Liver (tissue), 9 donors: ENCODE data around the gene USP48. TPM values are rescaled to one million over a fixed set of nuclear protein-coding genes. Genes with fewer than 3 reads are reported as not detected.

ENCODE experiments used
- DNase-seq: peaks from one replicate; pipeline ENCODE4 v3.0.0-alpha.2; 2017; ENCODE audit warnings: low spot score
- H3K27ac ChIP-seq, 2 donors: one replicate each; pipeline ENCODE4 v1.7.0; 2013; ENCODE audit warnings: inconsistent platforms in 2 of 2, low read length in 2 of 2, control low read depth in 1 of 2, low read depth in 1 of 2, mild to moderate bottlenecking in 1 of 2
- H3K27me3 ChIP-seq, 4 donors: one replicate each; pipeline versions ENCODE4 v1.6.1 to v1.7.0; 2013; ENCODE audit warnings: low read length in 3 of 4, inconsistent platforms in 1 of 4, mild to moderate bottlenecking in 1 of 4, moderate library complexity in 1 of 4; ENCODE audit not compliant: control insufficient read depth in 4 of 4, insufficient read depth in 4 of 4
- H3K36me3 ChIP-seq, 4 donors: one replicate each; pipeline versions ENCODE4 v1.6.1 to v1.7.0; 2013; ENCODE audit warnings: low read length in 3 of 4, mild to moderate bottlenecking in 3 of 4, low read depth in 1 of 4, moderate library complexity in 1 of 4; ENCODE audit not compliant: control insufficient read depth in 4 of 4, insufficient read depth in 3 of 4
- H3K4me1 ChIP-seq, 4 donors: one replicate each; pipeline versions ENCODE4 v1.6.1 to v1.7.0; 2013; ENCODE audit warnings: low read length in 3 of 4, mild to moderate bottlenecking in 3 of 4, moderate library complexity in 1 of 4; ENCODE audit not compliant: control insufficient read depth in 4 of 4, insufficient read depth in 4 of 4
- H3K4me3 ChIP-seq, 3 donors: one replicate each; pipeline versions ENCODE4 v1.6.1 to v1.7.0; 2013; ENCODE audit warnings: low read length in 3 of 3, control low read depth in 1 of 3, low read depth in 1 of 3, mild to moderate bottlenecking in 1 of 3
- H3K9ac ChIP-seq, 2 donors: one replicate each; pipeline ENCODE4 v1.7.0; 2013; ENCODE audit warnings: low read length in 2 of 2, mild to moderate bottlenecking in 2 of 2, moderate library complexity in 2 of 2, control low read depth in 1 of 2, low read depth in 1 of 2
- H3K9me3 ChIP-seq, 4 donors: one replicate each; pipeline versions ENCODE4 v1.6.1 to v1.7.0; 2013; ENCODE audit warnings: low read length in 3 of 4; ENCODE audit not compliant: control insufficient read depth in 4 of 4
- EGR1 ChIP-seq, 2 donors: IDR thresholded peaks; 2 replicates each; pipeline ENCODE4 v1.6.1; 2016 to 2018; ENCODE audit warnings: antibody characterized with exemption in 2 of 2, low read depth in 2 of 2
- FOXA1 ChIP-seq: IDR thresholded peaks from 2 replicates; pipeline ENCODE4 v1.6.1; 2016; ENCODE audit warnings: antibody characterized with exemption
- FOXA2 ChIP-seq: IDR thresholded peaks from 2 replicates; pipeline ENCODE4 v1.6.1; 2016; ENCODE audit warnings: antibody characterized with exemption
- GABPA ChIP-seq, 2 donors: IDR thresholded peaks in 1 of 2; conservative IDR thresholded peaks in 1 of 2; 2 replicates each; pipeline ENCODE4 v1.6.1; 2016; ENCODE audit warnings: antibody characterized with exemption in 2 of 2, mild to moderate bottlenecking in 1 of 2, moderate library complexity in 1 of 2
- HNF4A ChIP-seq, 2 donors: conservative IDR thresholded peaks; 2 replicates each; pipeline ENCODE4 v1.6.1; 2016; ENCODE audit warnings: antibody characterized with exemption in 2 of 2, mild to moderate bottlenecking in 2 of 2
- HNF4G ChIP-seq: IDR thresholded peaks from 2 replicates; pipeline ENCODE4 v1.6.1; 2016; ENCODE audit warnings: antibody characterized with exemption
- JUND ChIP-seq, 2 donors: IDR thresholded peaks; 2 replicates each; pipeline ENCODE4 v1.6.1; 2016; ENCODE audit warnings: antibody characterized with exemption in 2 of 2
- NR2F2 ChIP-seq: IDR thresholded peaks from 2 replicates; pipeline ENCODE4 v1.6.1; 2016; ENCODE audit warnings: antibody characterized with exemption
- RAD21 ChIP-seq, 2 donors: IDR thresholded peaks; 2 replicates each; pipeline ENCODE4 v1.6.1; 2016; ENCODE audit warnings: antibody characterized with exemption in 2 of 2, mild to moderate bottlenecking in 2 of 2
- RXRA ChIP-seq, 2 donors: IDR thresholded peaks; 2 replicates each; pipeline ENCODE4 v1.6.1; 2017 to 2018; ENCODE audit warnings: antibody characterized with exemption in 2 of 2, mild to moderate bottlenecking in 1 of 2
- SP1 ChIP-seq: IDR thresholded peaks from 2 replicates; pipeline ENCODE4 v1.6.1; 2018; ENCODE audit warnings: antibody characterized with exemption, mild to moderate bottlenecking
- TAF1 ChIP-seq: conservative IDR thresholded peaks from 2 replicates; pipeline ENCODE4 v1.6.1; 2016; ENCODE audit warnings: antibody characterized with exemption, mild to moderate bottlenecking
- YY1 ChIP-seq: IDR thresholded peaks from 2 replicates; pipeline ENCODE4 v1.6.1; 2016; ENCODE audit warnings: antibody characterized with exemption, mild to moderate bottlenecking
- WGBS: extraction: QIAGEN DNeasy Blood & Tissue Kit; methylation state at CpG from one replicate; pipeline ENCODE4 v1.1.7; 2013; 5-methylcytosine and 5-hydroxymethylcytosine counted together
- polyA plus RNA-seq, 2 donors: library from polyadenylated mRNA; stranded (reverse) in 1 of 2; unstranded in 1 of 2; fragments of 200-250 nt in 1 of 2; fragments of >200 nt in 1 of 2; fragmentation: Nextera tagmentation in 1 of 2; extraction: Ambion mirVana in 1 of 2; gene quantifications; one replicate each; pipeline versions ENCODE4 v1.2.1 to v1.2.3, GENCODE V29; 2013 to 2015
- total RNA-seq, 2 donors: library from RNA; depleted of rRNA; stranded (reverse); fragments of >200 nt; gene quantifications; one replicate each; pipeline ENCODE4 v1.2.3, GENCODE V29; 2014
- TF ChIP-seq, protein P1 (sequence below): IDR thresholded peaks from 2 replicates; pipeline ENCODE4 v1.6.1; 2016; ENCODE audit warnings: antibody characterized with exemption
- TF ChIP-seq, protein P2 (sequence below): IDR thresholded peaks from 2 replicates; pipeline ENCODE4 v1.6.1; 2016; ENCODE audit warnings: antibody characterized with exemption
- TF ChIP-seq, protein P3 (sequence below): IDR thresholded peaks from 2 replicates; pipeline ENCODE4 v1.6.1; 2016; ENCODE audit warnings: antibody characterized with exemption, mild to moderate bottlenecking
- TF ChIP-seq, protein P4 (sequence below): IDR thresholded peaks from 2 replicates; pipeline ENCODE4 v1.6.1; 2016; ENCODE audit warnings: antibody characterized with exemption
- donor health status: healthy.
- donor health status: healthy.
- donor health status: healthy.
- donor health status: healthy.
- donor health status: healthy.

The USP48 gene
- total and polyA plus RNA-seq, 4 donors = 7.8 to 34.9 (median 23.1) TPM

DNA sequence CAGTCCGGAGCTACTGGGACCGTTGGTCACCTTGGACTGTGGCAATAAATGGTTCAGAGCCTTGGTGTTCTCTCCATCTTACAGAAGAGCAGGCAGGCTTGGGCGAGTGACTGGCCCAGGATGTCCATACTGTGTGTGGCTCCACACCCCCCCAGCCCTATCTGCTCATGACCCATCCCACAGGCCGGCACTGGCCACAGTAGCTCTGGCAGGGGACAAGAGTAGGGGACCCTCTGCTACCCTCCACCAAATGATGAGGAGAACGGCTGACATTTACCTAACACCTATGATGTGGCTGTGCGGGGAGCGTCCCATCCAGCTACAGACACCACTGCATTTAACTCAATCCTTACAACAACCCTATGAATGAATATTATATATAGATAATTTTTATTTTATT lies 42.4 kb upstream of the USP48 start:
- 94% methylated on average over 7 of the region's 7 CpGs for WGBS

DNA sequence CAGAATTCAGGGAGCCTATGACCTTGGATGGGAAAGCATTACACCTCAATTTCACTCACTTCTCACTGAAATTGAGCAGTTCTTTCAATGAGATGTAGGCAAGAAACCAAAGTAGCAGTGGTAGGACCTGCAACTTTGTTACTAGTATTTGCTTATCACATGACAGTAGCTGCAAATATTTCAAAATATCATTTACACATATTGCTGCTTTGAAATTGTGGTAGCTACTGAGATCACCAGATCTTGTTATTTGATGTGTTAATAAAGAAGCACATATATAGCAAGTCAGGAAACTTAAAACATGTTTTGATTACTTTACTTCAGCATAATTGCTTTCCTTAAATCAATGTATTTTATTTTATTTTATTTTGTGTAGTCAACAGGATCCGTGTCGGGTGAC lies 42.0 kb upstream of the USP48 start:
- TF ChIP-seq FOXA2 = no peak
- TF ChIP-seq RAD21 (IDR thresholded peaks at IDR 0.05) = no peak
- no peak for TF ChIP-seq EGR1 (IDR thresholded peaks at IDR 0.05; ENCODE audit: low read depth in 2 of 2)
- TF ChIP-seq, protein P1, sequence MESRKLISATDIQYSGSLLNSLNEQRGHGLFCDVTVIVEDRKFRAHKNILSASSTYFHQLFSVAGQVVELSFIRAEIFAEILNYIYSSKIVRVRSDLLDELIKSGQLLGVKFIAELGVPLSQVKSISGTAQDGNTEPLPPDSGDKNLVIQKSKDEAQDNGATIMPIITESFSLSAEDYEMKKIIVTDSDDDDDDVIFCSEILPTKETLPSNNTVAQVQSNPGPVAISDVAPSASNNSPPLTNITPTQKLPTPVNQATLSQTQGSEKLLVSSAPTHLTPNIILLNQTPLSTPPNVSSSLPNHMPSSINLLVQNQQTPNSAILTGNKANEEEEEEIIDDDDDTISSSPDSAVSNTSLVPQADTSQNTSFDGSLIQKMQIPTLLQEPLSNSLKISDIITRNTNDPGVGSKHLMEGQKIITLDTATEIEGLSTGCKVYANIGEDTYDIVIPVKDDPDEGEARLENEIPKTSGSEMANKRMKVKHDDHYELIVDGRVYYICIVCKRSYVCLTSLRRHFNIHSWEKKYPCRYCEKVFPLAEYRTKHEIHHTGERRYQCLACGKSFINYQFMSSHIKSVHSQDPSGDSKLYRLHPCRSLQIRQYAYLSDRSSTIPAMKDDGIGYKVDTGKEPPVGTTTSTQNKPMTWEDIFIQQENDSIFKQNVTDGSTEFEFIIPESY = no peak
- H3K36me3 ChIP-seq = peaks cover 0 to 7% (median 0%) of the 10 kb centered on the region in 4 donors
- 81% methylated on average over 2 of the region's 2 CpGs for WGBS

More for the DNA sequence above, 42.4 kb upstream of the USP48 start:
- Histone ChIP-seq H3K9me3 (no peaks in the 10 kb centered on the region), H3K36me3 (peaks cover 0 to 7% (median 0%) of the 10 kb centered on the region in 4 donors), H3K4me1 (no peaks in the 10 kb centered on the region), H3K4me3 (no peak overlapping the region), H3K27me3 (no peaks in the 10 kb centered on the region), H3K27ac (no peak overlapping the region), H3K9ac (no peak overlapping the region)
- no peak for TF ChIP-seq JUND (IDR thresholded peaks at IDR 0.05)
- TF ChIP-seq, protein P1 = no peak
- TF ChIP-seq EGR1 (IDR thresholded peaks at IDR 0.05; ENCODE audit: low read depth in 2 of 2) = no peak
- TF ChIP-seq NR2F2 = no peak
- TF ChIP-seq HNF4G = no peak
- TF ChIP-seq RXRA (IDR thresholded peaks at IDR 0.05) = no peak
- no peak for TF ChIP-seq YY1
- TF ChIP-seq SP1 = no peak
- no peak for TF ChIP-seq RAD21 (IDR thresholded peaks at IDR 0.05)
- TF ChIP-seq, protein P2, sequence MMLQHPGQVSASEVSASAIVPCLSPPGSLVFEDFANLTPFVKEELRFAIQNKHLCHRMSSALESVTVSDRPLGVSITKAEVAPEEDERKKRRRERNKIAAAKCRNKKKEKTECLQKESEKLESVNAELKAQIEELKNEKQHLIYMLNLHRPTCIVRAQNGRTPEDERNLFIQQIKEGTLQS = no peak
- TF ChIP-seq GABPA (IDR thresholded peaks at IDR 0.05 in 1 of 2, conservative IDR thresholded peaks at IDR 0.05 in 1 of 2) = no peak
- TF ChIP-seq, protein P3, sequence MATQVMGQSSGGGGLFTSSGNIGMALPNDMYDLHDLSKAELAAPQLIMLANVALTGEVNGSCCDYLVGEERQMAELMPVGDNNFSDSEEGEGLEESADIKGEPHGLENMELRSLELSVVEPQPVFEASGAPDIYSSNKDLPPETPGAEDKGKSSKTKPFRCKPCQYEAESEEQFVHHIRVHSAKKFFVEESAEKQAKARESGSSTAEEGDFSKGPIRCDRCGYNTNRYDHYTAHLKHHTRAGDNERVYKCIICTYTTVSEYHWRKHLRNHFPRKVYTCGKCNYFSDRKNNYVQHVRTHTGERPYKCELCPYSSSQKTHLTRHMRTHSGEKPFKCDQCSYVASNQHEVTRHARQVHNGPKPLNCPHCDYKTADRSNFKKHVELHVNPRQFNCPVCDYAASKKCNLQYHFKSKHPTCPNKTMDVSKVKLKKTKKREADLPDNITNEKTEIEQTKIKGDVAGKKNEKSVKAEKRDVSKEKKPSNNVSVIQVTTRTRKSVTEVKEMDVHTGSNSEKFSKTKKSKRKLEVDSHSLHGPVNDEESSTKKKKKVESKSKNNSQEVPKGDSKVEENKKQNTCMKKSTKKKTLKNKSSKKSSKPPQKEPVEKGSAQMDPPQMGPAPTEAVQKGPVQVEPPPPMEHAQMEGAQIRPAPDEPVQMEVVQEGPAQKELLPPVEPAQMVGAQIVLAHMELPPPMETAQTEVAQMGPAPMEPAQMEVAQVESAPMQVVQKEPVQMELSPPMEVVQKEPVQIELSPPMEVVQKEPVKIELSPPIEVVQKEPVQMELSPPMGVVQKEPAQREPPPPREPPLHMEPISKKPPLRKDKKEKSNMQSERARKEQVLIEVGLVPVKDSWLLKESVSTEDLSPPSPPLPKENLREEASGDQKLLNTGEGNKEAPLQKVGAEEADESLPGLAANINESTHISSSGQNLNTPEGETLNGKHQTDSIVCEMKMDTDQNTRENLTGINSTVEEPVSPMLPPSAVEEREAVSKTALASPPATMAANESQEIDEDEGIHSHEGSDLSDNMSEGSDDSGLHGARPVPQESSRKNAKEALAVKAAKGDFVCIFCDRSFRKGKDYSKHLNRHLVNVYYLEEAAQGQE = no peak
- TF ChIP-seq HNF4A (conservative IDR thresholded peaks at IDR 0.05) = no peak
- no peak for TF ChIP-seq FOXA1
- TF ChIP-seq TAF1 = no peak
- TF ChIP-seq, protein P4, sequence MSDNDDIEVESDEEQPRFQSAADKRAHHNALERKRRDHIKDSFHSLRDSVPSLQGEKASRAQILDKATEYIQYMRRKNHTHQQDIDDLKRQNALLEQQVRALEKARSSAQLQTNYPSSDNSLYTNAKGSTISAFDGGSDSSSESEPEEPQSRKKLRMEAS = no peak
- no peak for DNase-seq

More for the DNA sequence above, 42.0 kb upstream of the USP48 start:
- Histone ChIP-seq H3K9ac (no peak overlapping the region), H3K27me3 (no peaks in the 10 kb centered on the region), H3K4me1 (no peaks in the 10 kb centered on the region), H3K4me3 (no peak overlapping the region), H3K9me3 (no peaks in the 10 kb centered on the region), H3K27ac (no peak overlapping the region)
- no peak for DNase-seq
